Thoracic aorta (tissue), 2 donors: ENCODE data around the gene PRSS16. TPM values are rescaled to one million over a fixed set of nuclear protein-coding genes. Genes with fewer than 3 reads are reported as not detected.

Experiments used
- ATAC-seq: fragments of 150-250 bp; one replicate; pipeline ENCODE4 v1.8.0; 2017; ENCODE audit warnings: low read depth; ENCODE audit not compliant: insufficient number of reproducible peaks, low FRiP score
- DNase-seq: peaks from one replicate; pipeline ENCODE4 v3.0.0-alpha.2; 2020; ENCODE audit warnings: low spot score
- H3K27ac ChIP-seq, 2 donors: fragments of 200-600 bp; sonication (generic); 1 replicate in 1 of 2; 2 replicates in 1 of 2; pipeline ENCODE4 v1.5.1; 2016; ENCODE audit warnings: mild to moderate bottlenecking in 2 of 2, moderate library complexity in 2 of 2
- H3K27me3 ChIP-seq: fragments of 200-600 bp; sonication (generic); replicated peaks from 2 replicates; pipeline ENCODE4 v1.6.0; 2016; ENCODE audit warnings: mild to moderate bottlenecking; ENCODE audit not compliant: insufficient read depth
- H3K36me3 ChIP-seq: fragments of 200-600 bp; sonication (generic); one replicate; pipeline ENCODE4 v1.5.1; 2016
- H3K4me1 ChIP-seq, 2 donors: fragments of 200-600 bp; sonication (generic); 1 replicate in 1 of 2; 2 replicates in 1 of 2; pipeline versions ENCODE4 v1.5.1 to v1.6.0; 2016; ENCODE audit warnings: low read depth in 2 of 2, mild to moderate bottlenecking in 1 of 2; ENCODE audit not compliant: control insufficient read depth in 1 of 2
- H3K4me3 ChIP-seq: fragments of 200-600 bp; sonication (generic); 2 replicates; pipeline ENCODE4 v1.5.1; 2016; ENCODE audit warnings: mild to moderate bottlenecking
- H3K9me3 ChIP-seq: fragments of 200-600 bp; sonication (generic); 2 replicates; pipeline ENCODE4 v1.5.1; 2016
- CTCF ChIP-seq: fragments of 200-600 bp; sonication (generic); IDR thresholded peaks from one replicate; pipeline ENCODE4 v1.5.1; 2019; ENCODE audit warnings: antibody characterized with exemption
- total RNA-seq, 2 donors: library from RNA; depleted of rRNA; stranded (reverse); fragments of >200 nt; gene quantifications; one replicate each; pipeline versions ENCODE4 v1.1.0 to v1.2.3, GENCODE V29; 2016

The PRSS16 gene
- not detected for total RNA-seq

DNA sequence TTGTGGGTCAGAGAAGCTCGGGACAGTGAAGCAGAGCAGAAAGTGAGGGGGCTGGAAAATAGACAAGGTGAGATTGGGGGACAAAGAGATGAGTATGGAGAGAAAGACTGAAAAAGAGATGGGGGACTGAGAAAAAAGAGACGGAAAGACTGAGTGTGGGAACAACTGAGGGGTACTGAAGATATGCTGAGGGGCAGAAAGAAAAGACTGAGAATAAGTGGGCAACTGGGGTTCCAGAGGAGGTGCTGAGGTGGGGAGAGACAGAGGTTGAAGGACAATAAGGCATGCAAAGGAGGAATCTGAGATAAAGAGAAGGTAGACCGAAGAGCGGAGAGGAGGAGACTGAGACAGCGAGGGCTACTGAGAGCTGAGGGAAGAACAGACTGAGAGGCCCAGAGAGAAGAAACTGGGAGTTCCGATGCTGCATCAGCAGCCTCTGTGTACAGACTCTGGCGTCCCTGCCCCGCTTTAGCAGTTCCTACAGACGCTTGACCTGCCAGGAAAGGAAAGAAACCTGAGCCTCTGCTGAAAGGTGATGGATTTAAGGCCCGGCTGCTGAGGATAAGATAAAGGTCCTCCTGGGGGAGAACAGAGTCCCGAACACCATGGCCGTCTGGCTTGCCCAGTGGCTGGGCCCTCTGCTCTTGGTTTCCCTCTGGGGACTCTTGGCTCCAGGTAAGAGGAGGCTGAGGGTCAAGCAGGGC, at the start of gene PRSS16:
PRSS16 (plus strand) TSS at position 569 of the 704 bp plus-strand sequence; CDS start at position 606, 37 bp downstream.
- no peaks in the 10 kb centered on the region for H3K27me3 ChIP-seq

GRCh38 chr6:27205375-27206278, 41.9 kb upstream of the PRSS16 start:
- Histone ChIP-seq H3K9me3 (no peaks in the 10 kb centered on the region), H3K36me3 (no peaks in the 10 kb centered on the region), H3K27ac (no peak overlapping the region), H3K4me1 (no peaks in the 10 kb centered on the region), H3K27me3 (no peaks in the 10 kb centered on the region), H3K4me3 (no peak overlapping the region)
- no peak for ATAC-seq
- no peak for TF ChIP-seq CTCF
- no peak for DNase-seq

More for the DNA sequence above, at the start of gene PRSS16:
- Histone ChIP-seq H3K4me3 (no peak within 1 kb of the TSS), H3K27ac (no peak within 1 kb of the TSS), H3K36me3 (no peaks in the 10 kb centered on the region), H3K9me3 (no peaks in the 10 kb centered on the region), H3K4me1 (peaks cover 0 to 8% of the 10 kb centered on the region in 2 donors)
- ATAC-seq (no peak), DNase-seq (no peak)
- TF ChIP-seq CTCF = no peak

DNA sequence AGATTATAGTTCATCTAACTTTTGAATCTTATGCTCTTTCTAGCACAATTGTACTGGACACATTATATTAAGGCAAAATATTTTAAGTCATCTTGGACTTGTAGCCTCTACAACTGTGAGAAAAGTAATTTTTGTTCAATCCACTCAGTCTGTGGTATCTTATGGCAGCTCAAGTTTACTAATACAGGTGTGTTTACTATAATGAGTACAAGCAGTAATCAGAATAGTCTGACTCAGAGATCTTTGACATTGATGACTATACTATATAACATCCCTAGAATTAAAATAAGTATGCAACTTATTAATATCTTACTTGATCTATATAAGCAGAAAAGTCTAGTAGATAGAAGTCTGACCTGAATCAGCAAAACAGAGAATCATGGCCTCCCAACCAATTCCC, 40.7 kb upstream of the PRSS16 start:
- Histone ChIP-seq H3K27ac (no peak overlapping the region), H3K27me3 (no peaks in the 10 kb centered on the region), H3K9me3 (no peaks in the 10 kb centered on the region), H3K36me3 (no peaks in the 10 kb centered on the region), H3K4me3 (no peak overlapping the region), H3K4me1 (no peaks in the 10 kb centered on the region)
- no peak for ATAC-seq
- no peak for DNase-seq
- TF ChIP-seq CTCF = no peak

DNA sequence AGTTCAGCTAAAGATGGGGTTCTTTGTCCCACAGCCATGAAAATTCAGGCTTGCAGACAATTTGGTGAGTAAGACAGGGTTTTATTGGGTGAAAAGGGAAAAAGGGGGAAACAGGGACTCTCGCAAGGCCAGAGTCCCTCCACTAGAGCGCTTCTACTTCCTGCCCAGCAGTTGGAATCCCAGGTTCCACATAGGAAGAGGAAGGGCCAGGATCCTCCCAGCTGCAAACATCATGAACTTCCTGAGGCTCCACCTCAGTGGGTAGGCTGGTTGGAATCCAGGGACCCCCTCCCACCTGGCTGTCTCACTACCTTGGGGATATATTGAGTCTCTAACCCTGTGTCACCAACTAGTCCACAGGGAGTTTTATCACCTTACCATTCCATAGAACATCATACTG, 39.5 kb upstream of the PRSS16 start:
- Histone ChIP-seq H3K4me3 (no peak overlapping the region), H3K27ac (no peak overlapping the region), H3K9me3 (no peaks in the 10 kb centered on the region), H3K4me1 (no peaks in the 10 kb centered on the region), H3K36me3 (no peaks in the 10 kb centered on the region), H3K27me3 (no peaks in the 10 kb centered on the region)
- DNase-seq = no peak
- ATAC-seq = no peak
- no peak for TF ChIP-seq CTCF

GRCh38 chr6:27209196-27209595, 38.3 kb upstream of the PRSS16 start:
- H3K4me3 ChIP-seq = no peak overlapping the region
- no peak for TF ChIP-seq CTCF
- H3K36me3 ChIP-seq = no peaks in the 10 kb centered on the region
- ATAC-seq (no peak), DNase-seq (no peak)
- H3K4me1 ChIP-seq = no peaks in the 10 kb centered on the region
- H3K9me3 ChIP-seq = no peaks in the 10 kb centered on the region
- H3K27me3 ChIP-seq = no peaks in the 10 kb centered on the region
- H3K27ac ChIP-seq = no peak overlapping the region
